Mesothelial cell of epicardium (in vitro differentiated cells): Measurements from ENCODE around the gene SLC8A1. TPM values are rescaled to one million over a fixed set of nuclear protein-coding genes. Genes with fewer than 3 reads are reported as not detected.
A peak's percentile ranks its signal among the peaks of the same experiment; 100 is the strongest.

ENCODE experiments used
- DNase-seq, 2 experiments: peaks; one replicate each; pipeline ENCODE4 v3.0.0; 2021; ENCODE audit warnings: low spot score in 2 of 2; ENCODE audit not compliant: unreplicated experiment in 2 of 2
- H3K27ac Mint-ChIP-seq: 2 replicates; pipeline ENCODE4 v1.8.0; 2021; ENCODE audit warnings: mixed read lengths
- H3K27me3 Mint-ChIP-seq: 2 replicates; pipeline ENCODE4 v1.8.0; 2021; ENCODE audit warnings: low read depth, mixed read lengths
- H3K36me3 Mint-ChIP-seq: 2 replicates; pipeline ENCODE4 v1.8.0; 2021; ENCODE audit warnings: mixed read lengths
- H3K4me1 Mint-ChIP-seq: 2 replicates; pipeline ENCODE4 v1.8.0; 2021; ENCODE audit warnings: mixed read lengths
- H3K4me3 Mint-ChIP-seq: 2 replicates; pipeline ENCODE4 v1.8.0; 2021; ENCODE audit warnings: mild to moderate bottlenecking, moderate library complexity, mixed read lengths
- H3K9me3 Mint-ChIP-seq: 2 replicates; pipeline ENCODE4 v1.8.0; 2021; ENCODE audit warnings: mixed read lengths
- CTCF ChIP-seq: fragments of 200-600 bp; sonication (generic); IDR thresholded peaks from one replicate; pipeline ENCODE4 v1.5.0; 2021; ENCODE audit warnings: antibody characterized with exemption; ENCODE audit not compliant: unreplicated experiment
- total RNA-seq: library from RNA; stranded (reverse); gene quantifications from 3 replicates; pipeline ENCODE4 v1.2.1, GENCODE V29; 2021

Gene SLC8A1
- total RNA-seq, 1 donor from 2014 or later, result 29.6 TPM

DNA sequence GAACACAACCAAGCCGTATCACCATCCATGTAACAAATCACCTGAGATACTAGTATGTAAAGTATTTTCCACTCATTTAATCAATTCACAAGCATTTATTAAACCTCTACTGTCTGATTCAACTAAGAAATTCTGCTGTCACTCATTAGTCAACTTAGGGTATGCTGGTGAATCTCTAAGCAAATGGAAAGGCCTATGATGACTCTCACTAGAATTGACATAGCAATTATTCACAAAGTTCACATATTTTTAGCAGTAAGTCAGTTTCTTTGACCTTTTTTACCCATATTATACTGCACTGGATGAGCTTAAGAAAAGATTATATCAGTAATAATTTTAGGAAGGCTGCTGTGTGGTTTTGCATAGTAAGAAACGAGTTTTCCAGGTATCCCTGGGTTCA is 130.1 kb downstream of the SLC8A1 start:
- H3K36me3 Mint-ChIP-seq, result no peaks in the 10 kb centered on the region
- H3K9me3 Mint-ChIP-seq, result peaks cover 5% of the 10 kb centered on the region
- no peak overlapping the region for H3K27ac Mint-ChIP-seq
- no peaks in the 10 kb centered on the region for H3K27me3 Mint-ChIP-seq
- H3K4me3 Mint-ChIP-seq, result no peak overlapping the region
- no peak for DNase-seq
- peaks cover 48% of the 10 kb centered on the region for H3K4me1 Mint-ChIP-seq
- no peak for TF ChIP-seq CTCF

DNA sequence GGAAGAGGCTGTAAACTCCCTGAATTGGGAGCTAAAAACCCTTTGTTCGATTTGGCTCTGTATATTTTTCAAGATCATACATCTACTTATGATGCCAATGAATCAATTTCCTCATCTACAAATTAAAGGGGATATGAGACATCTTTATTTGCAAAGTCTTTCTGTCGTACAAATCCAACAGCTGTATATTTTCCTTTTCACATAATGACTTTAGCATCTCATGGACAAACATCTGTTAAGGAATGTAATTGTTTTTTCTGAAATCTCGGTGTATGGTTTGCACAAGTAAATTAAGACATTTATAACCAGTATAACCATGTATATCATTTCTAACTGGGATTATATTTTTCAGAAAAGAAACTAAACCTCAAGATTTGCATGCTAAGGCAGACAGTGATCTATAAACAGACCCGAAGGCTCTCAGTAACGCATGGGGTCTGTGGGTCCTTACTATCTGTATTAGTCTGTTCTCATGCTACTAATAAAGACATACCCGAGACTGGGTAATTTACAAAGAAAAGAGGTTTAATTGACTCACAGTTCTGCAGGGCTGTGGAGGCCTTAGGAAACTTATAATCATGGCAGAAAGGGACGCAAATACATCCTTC is 130.8 kb downstream of the SLC8A1 start:
- Mint-ChIP-seq H3K9me3 (peaks cover 2% of the 10 kb centered on the region), H3K36me3 (no peaks in the 10 kb centered on the region), H3K4me1 (peaks cover 54% of the 10 kb centered on the region), H3K27ac (no peak overlapping the region), H3K4me3 (no peak overlapping the region), H3K27me3 (no peaks in the 10 kb centered on the region)
- DNase-seq, result no peak
- TF ChIP-seq CTCF, result no peak

- H3K4me3 Mint-ChIP-seq, result no peak overlapping the region
- no peaks in the 10 kb centered on the region for H3K36me3 Mint-ChIP-seq
- DNase-seq, result no peak
- H3K4me1 Mint-ChIP-seq, result peaks cover 52% of the 10 kb centered on the region
- TF ChIP-seq CTCF, result no peak
- H3K9me3 Mint-ChIP-seq, result peaks cover 3% of the 10 kb centered on the region
- no peak overlapping the region for H3K27ac Mint-ChIP-seq
- H3K27me3 Mint-ChIP-seq, result no peaks in the 10 kb centered on the region
Observed at GRCh38 chr2:40318921-40319320, 133.0 kb downstream of the SLC8A1 start.

DNA sequence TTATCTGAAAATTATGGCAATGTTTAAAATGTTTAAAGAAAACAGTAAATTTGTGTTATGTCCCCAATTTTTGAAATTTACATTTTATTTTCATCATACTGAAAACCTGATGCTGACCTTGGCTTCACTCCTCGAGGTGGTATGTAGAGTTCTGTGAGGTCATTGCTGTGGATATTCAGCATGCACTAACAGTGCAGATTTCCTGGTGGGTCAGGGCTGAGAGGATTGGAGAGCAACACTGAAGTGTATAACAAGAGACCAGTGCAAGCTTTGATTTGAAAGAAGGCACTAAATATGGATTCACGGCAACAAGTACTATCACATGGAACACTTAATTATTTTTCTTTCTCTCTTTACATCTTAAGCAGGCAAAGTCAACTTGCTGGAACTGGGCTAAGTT is 134.1 kb downstream of the SLC8A1 start:
- H3K27ac Mint-ChIP-seq, result peak overlapping the region; percentile 70
- no peaks in the 10 kb centered on the region for H3K27me3 Mint-ChIP-seq

DNA sequence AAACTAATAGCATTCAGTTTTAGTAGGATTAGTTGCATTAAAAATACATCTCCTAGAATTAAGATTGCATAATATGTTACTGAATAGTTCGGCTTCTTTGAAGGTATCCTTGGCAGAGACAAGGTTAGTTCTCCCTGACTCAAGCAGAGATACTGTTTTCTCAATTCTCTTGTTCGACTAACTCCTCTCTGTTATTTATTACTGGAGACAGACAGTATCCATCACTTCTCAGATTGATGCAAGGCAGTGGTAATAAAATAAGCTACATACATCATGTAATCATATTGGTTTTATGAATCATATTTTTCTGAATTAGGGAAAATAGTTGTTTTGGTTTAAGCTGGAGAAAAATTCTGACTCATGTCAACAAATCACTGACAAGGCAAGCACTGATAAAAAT is 134.8 kb downstream of the SLC8A1 start:
- Mint-ChIP-seq H3K4me1 (peaks cover 47% of the 10 kb centered on the region), H3K36me3 (peaks cover 4% of the 10 kb centered on the region), H3K27ac (peak overlapping the region; percentile 75), H3K4me3 (no peak overlapping the region), H3K27me3 (no peaks in the 10 kb centered on the region), H3K9me3 (peaks cover 9% of the 10 kb centered on the region)
- TF ChIP-seq CTCF, result no peak
- no peak for DNase-seq

More for the DNA sequence above, 134.1 kb downstream of the SLC8A1 start:
- Mint-ChIP-seq H3K36me3 (peaks cover 4% of the 10 kb centered on the region), H3K9me3 (peaks cover 9% of the 10 kb centered on the region), H3K4me3 (no peak overlapping the region), H3K4me1 (peaks cover 47% of the 10 kb centered on the region)
- no peak for TF ChIP-seq CTCF
- no peak for DNase-seq

DNA sequence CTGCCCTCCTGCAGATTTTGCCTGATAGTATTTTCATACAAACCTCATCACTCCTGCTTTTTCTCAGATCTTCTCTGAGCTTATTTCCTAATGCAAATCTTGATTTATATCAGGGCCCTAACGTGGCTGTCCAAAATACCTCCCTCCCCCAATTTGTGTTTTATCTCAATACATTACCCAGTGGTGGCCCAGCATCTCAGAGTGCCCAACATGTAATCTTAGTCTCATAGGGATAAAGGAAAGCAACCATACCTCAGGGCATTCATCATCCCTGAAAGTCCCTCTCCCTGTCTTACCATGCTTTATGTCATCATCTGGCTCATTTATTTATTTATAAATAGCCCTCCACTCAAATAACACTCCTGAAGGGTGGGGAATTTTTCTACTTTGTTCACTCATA is 135.3 kb downstream of the SLC8A1 start:
- no peak for TF ChIP-seq CTCF

More for the DNA sequence above, 135.3 kb downstream of the SLC8A1 start:
- peaks cover 9% of the 10 kb centered on the region for H3K9me3 Mint-ChIP-seq
- no peak for DNase-seq
- peaks cover 50% of the 10 kb centered on the region for H3K4me1 Mint-ChIP-seq
- peaks cover 4% of the 10 kb centered on the region for H3K36me3 Mint-ChIP-seq
- peak overlapping the region; percentile 75 for H3K27ac Mint-ChIP-seq
- no peaks in the 10 kb centered on the region for H3K27me3 Mint-ChIP-seq
- H3K4me3 Mint-ChIP-seq, result no peak overlapping the region
